Gastrocnemius medialis (tissue), 4 donors: ENCODE data around the gene FAM234A. TPM values are rescaled to one million over a fixed set of nuclear protein-coding genes. Genes with fewer than 3 reads are reported as not detected.

Experiments used
- ATAC-seq, 2 donors: fragments of 150-250 bp; one replicate each; pipeline ENCODE4 v1.9.1; 2016
- DNase-seq, 2 donors: peaks; one replicate each; pipeline ENCODE4 v3.0.0-alpha.2; 2019
- H3K27ac ChIP-seq, 4 donors: fragments of 200-600 bp; sonication (generic); 1 replicate in 1 of 4; 2 replicates in 3 of 4; pipeline ENCODE4 v1.5.1; 2016 to 2018; ENCODE audit warnings: mild to moderate bottlenecking in 2 of 4, moderate library complexity in 1 of 4
- H3K27me3 ChIP-seq, 3 donors: fragments of 200-600 bp; sonication (generic) in 2 of 3; 1 replicate in 1 of 3; 2 replicates in 2 of 3; pipeline versions ENCODE4 v1.5.1 to v1.6.0; 2016 to 2019; ENCODE audit warnings: mild to moderate bottlenecking in 1 of 3, moderate library complexity in 1 of 3
- H3K36me3 ChIP-seq, 2 donors: fragments of 200-600 bp; sonication (generic) in 1 of 2; one replicate each; pipeline ENCODE4 v1.5.1; 2017 to 2018
- H3K4me1 ChIP-seq, 2 donors: fragments of 200-600 bp; sonication (generic) in 1 of 2; one replicate each; pipeline ENCODE4 v1.5.1; 2016 to 2017; ENCODE audit warnings: mild to moderate bottlenecking in 2 of 2
- H3K4me3 ChIP-seq, 4 donors: fragments of 200-600 bp; sonication (generic) in 3 of 4; 1 replicate in 1 of 4; 2 replicates in 3 of 4; pipeline ENCODE4 v1.5.1; 2016 to 2019; ENCODE audit warnings: mild to moderate bottlenecking in 2 of 4
- H3K9me3 ChIP-seq, 3 donors: fragments of 200-600 bp; sonication (generic) in 2 of 3; 1 replicate in 1 of 3; 2 replicates in 2 of 3; pipeline ENCODE4 v1.5.1; 2016 to 2019
- CTCF ChIP-seq, 5 experiments: fragments of 450-650 bp in 3 of 5; fragments of 200-600 bp in 2 of 5; sonication (generic) in 2 of 5; IDR thresholded peaks in 4 of 5; conservative IDR thresholded peaks in 1 of 5; 1 replicate in 4 of 5; 2 replicates in 1 of 5; pipeline ENCODE4 v1.5.1; 2016 to 2019; ENCODE audit warnings: antibody characterized with exemption in 5 of 5, mild to moderate bottlenecking in 3 of 5, moderate library complexity in 3 of 5
- POLR2A ChIP-seq, 2 donors: fragments of 450-650 bp; IDR thresholded peaks; one replicate each; pipeline ENCODE4 v1.6.1; 2017; ENCODE audit warnings: antibody characterized with exemption in 2 of 2, mild to moderate bottlenecking in 2 of 2, moderate library complexity in 2 of 2
- in situ Hi-C, 4 donors: fragments of 200-750 bp; cut with MboI; loops; one replicate each; pipeline versions ENCODE4 v1.15.0 to v1.8.0; 2017; ENCODE audit warnings: low sequenced_read_pairs in 4 of 4
- intact Hi-C: fragments of 100-400 bp; cut with DNase I; formaldehyde crosslinking; loops from one replicate; pipeline ENCODE4 v1.15.1; 2023; ENCODE audit warnings: low total_unique reads
- total RNA-seq, 4 donors: library from RNA; depleted of rRNA; stranded (reverse); fragments of >200 nt; gene quantifications; one replicate each; pipeline versions ENCODE4 v1.1.0 to v1.2.3, GENCODE V29; 2016

The FAM234A gene
- total RNA-seq, 4 donors from 2014 or later, result 85.2 to 288 (median 251) TPM

GRCh38 chr16:272633-273546 is 38.3 kb downstream of the FAM234A start:
- Histone ChIP-seq H3K27ac (no peak overlapping the region), H3K4me3 (no peak overlapping the region), H3K27me3 (peaks cover 10 to 21% (median 18%) of the 10 kb centered on the region in 3 donors), H3K36me3 (no peaks in the 10 kb centered on the region), H3K9me3 (no peaks in the 10 kb centered on the region), H3K4me1 (peaks cover 0 to 12% of the 10 kb centered on the region in 2 donors)
- no peak for DNase-seq
- TF ChIP-seq CTCF (IDR thresholded peaks at IDR 0.05 in 4 of 5, conservative IDR thresholded peaks at IDR 0.05 in 1 of 5), result no peak
- no peak for TF ChIP-seq POLR2A (IDR thresholded peaks at IDR 0.05)
- intact Hi-C loops, result no loop called here
- in situ Hi-C loops, result no loop called here
- ATAC-seq, result no peak

- in situ Hi-C loops (no loop called here), intact Hi-C loops (no loop called here)
- Histone ChIP-seq H3K9me3 (no peaks in the 10 kb centered on the region), H3K27ac (no peak overlapping the region), H3K36me3 (no peaks in the 10 kb centered on the region), H3K4me1 (peaks cover 0 to 12% of the 10 kb centered on the region in 2 donors), H3K27me3 (peaks cover 10 to 21% (median 18%) of the 10 kb centered on the region in 3 donors), H3K4me3 (no peak overlapping the region)
- ATAC-seq (no peak), DNase-seq (no peak)
- TF ChIP-seq POLR2A (IDR thresholded peaks at IDR 0.05) (no peak), CTCF (IDR thresholded peaks at IDR 0.05 in 4 of 5, conservative IDR thresholded peaks at IDR 0.05 in 1 of 5) (no peak)
Observed at GRCh38 chr16:273547-274421, 39.2 kb downstream of the FAM234A start.

- ATAC-seq, result no peak
- DNase-seq, result no peak
- no peaks in the 10 kb centered on the region for H3K9me3 ChIP-seq
- H3K27ac ChIP-seq, result no peak overlapping the region
- intact Hi-C loops (no loop called here), in situ Hi-C loops (no loop called here)
- peaks cover 0 to 12% of the 10 kb centered on the region in 2 donors for H3K4me1 ChIP-seq
- peaks cover 10 to 21% (median 18%) of the 10 kb centered on the region in 3 donors for H3K27me3 ChIP-seq
- no peaks in the 10 kb centered on the region for H3K36me3 ChIP-seq
- no peak for TF ChIP-seq CTCF (IDR thresholded peaks at IDR 0.05 in 4 of 5, conservative IDR thresholded peaks at IDR 0.05 in 1 of 5)
- no peak for TF ChIP-seq POLR2A (IDR thresholded peaks at IDR 0.05)
- peak overlapping the region; percentile 43 to 55 (median 48) for H3K4me3 ChIP-seq
Observed at GRCh38 chr16:275041-275641, 40.5 kb downstream of the FAM234A start.

DNA sequence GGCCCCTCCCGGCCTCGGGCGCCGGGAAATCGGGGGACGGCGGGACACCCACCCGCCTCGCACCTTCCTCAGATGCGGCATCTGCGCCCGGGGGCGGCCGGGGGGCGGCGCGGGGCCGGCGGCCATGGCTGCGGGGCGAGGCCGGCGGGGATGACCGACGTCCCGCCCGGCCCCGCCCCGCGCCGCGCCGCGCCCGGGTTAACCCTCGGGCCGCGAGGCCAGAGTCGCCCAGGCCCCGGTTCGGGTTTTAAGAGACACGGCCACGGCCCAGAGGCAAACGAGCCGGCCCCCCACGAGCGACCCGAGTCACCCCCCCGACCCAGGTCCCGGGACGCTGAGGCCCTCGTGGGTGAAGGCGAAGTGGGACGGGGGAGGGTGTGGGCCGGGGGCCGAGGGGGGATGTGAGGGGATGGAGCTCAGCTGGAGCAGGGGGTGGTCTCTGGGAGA is 41.2 kb downstream of the FAM234A start, which contains the start of gene RGS11:
Gene RGS11 (minus strand): TSS at position 159 of the 447 bp plus-strand sequence. CDS start 33 bp downstream, at position 126.
- no peaks in the 10 kb centered on the region for H3K9me3 ChIP-seq
- DNase-seq (no peak), ATAC-seq (no peak)
- H3K4me3 ChIP-seq, result peak within 1 kb of the TSS; percentile 43 to 55 (median 48)
- TF ChIP-seq POLR2A (IDR thresholded peaks at IDR 0.05) (no peak), CTCF (IDR thresholded peaks at IDR 0.05 in 4 of 5, conservative IDR thresholded peaks at IDR 0.05 in 1 of 5) (no peak)
- no peak within 1 kb of the TSS for H3K27ac ChIP-seq
- in situ Hi-C loops (no loop called here), intact Hi-C loops (no loop called here)
- H3K36me3 ChIP-seq, result no peaks in the 10 kb centered on the region
- peaks cover 10 to 24% (median 20%) of the 10 kb centered on the region in 3 donors for H3K27me3 ChIP-seq
- peaks cover under 1 to 14% of the 10 kb centered on the region in 2 donors for H3K4me1 ChIP-seq
